ENCODE measurements around the gene NAA40.

Gene NAA40

GRCh38 chr11:63978551-63979239 is 39.9 kb downstream of the NAA40 start:
- TF ChIP-seq, protein P1, sequence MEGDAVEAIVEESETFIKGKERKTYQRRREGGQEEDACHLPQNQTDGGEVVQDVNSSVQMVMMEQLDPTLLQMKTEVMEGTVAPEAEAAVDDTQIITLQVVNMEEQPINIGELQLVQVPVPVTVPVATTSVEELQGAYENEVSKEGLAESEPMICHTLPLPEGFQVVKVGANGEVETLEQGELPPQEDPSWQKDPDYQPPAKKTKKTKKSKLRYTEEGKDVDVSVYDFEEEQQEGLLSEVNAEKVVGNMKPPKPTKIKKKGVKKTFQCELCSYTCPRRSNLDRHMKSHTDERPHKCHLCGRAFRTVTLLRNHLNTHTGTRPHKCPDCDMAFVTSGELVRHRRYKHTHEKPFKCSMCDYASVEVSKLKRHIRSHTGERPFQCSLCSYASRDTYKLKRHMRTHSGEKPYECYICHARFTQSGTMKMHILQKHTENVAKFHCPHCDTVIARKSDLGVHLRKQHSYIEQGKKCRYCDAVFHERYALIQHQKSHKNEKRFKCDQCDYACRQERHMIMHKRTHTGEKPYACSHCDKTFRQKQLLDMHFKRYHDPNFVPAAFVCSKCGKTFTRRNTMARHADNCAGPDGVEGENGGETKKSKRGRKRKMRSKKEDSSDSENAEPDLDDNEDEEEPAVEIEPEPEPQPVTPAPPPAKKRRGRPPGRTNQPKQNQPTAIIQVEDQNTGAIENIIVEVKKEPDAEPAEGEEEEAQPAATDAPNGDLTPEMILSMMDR (IDR thresholded peaks at IDR 0.05; ENCODE audit: insufficient read depth, missing control alignments): no peak
- no peak for FAIRE-seq
- DNase-seq (ENCODE audit: insufficient read length, low spot score): no peak

DNA sequence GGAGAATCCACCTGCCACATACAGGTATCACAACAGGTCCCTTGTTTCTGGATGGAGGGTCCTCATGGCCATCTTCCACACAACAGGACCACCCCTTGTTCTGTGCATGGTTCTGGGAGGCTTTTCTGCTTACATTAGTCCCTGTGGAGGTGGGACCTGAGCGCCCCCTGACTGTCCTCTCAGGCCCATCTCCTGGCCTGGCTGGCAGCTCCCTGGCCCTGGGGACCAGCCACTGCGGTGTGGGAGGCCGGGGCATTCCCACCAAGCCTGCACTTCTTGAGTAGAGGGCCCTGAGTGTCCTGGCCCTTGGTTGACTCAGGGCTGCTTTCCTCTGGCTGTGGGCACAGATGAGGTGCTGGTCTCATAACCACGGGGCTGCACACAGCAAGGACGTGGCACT is 40.6 kb downstream of the NAA40 start:
- no peak for DNase-seq (ENCODE audit: insufficient read length, low spot score)
- TF ChIP-seq, protein P1 (IDR thresholded peaks at IDR 0.05; ENCODE audit: insufficient read depth, missing control alignments): no peak
- FAIRE-seq: no peak

GRCh38 chr11:63985812-63986155 is 47.0 kb downstream of the NAA40 start:
- DNase-seq (ENCODE audit: insufficient read length, low spot score): no peak
- no peak for FAIRE-seq
- TF ChIP-seq, protein P1 (IDR thresholded peaks at IDR 0.05; ENCODE audit: insufficient read depth, missing control alignments): no peak

DNA sequence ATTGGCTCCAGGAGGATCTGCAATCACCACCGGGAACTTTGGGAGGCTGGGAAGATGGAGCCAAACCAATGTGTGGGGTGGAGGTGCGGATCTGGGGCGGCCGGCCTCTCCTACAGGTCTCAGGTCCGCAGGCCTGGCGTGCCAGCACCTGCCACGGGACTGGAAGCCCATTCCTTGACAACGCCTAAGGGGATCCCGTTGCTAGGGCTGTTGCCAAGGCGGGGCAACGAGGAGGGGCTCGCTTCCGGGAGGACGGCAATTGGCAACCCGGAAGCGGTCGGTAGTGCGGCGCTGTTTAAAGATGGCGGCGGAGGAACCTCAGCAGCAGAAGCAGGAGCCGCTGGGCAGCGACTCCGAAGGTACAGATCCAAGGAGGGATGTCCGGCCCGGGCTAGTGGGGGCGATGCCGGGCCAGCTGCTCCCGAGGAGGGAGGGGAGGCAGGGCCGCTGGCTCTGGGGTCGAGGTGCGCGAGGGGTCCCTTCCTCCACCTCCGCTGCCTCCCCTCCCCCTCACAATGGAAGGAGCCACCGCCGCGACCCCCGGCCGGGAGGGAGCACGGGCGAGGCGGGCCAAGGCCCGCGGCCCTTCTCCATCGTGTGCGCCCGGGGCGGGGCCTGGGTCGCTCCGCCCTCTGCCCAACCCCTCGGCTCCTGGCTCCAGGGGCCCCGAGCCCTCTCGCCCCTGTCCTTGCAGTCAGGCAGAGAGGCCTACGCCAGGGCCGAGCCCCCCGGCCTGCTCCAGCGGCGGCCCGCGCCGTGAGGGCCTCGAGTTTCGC is 47.5 kb downstream of the NAA40 start, which contains the start of gene OTUB1:
Gene OTUB1, plus strand, starts transcription at position 283 of the 776 bp plus-strand sequence. Its CDS starts 19 bp downstream, at position 302.
- TF ChIP-seq, protein P1 (IDR thresholded peaks at IDR 0.05; ENCODE audit: insufficient read depth, missing control alignments): no peak
- FAIRE-seq: no peak
- DNase-seq (ENCODE audit: insufficient read length, low spot score): peak; percentile 97

DNA sequence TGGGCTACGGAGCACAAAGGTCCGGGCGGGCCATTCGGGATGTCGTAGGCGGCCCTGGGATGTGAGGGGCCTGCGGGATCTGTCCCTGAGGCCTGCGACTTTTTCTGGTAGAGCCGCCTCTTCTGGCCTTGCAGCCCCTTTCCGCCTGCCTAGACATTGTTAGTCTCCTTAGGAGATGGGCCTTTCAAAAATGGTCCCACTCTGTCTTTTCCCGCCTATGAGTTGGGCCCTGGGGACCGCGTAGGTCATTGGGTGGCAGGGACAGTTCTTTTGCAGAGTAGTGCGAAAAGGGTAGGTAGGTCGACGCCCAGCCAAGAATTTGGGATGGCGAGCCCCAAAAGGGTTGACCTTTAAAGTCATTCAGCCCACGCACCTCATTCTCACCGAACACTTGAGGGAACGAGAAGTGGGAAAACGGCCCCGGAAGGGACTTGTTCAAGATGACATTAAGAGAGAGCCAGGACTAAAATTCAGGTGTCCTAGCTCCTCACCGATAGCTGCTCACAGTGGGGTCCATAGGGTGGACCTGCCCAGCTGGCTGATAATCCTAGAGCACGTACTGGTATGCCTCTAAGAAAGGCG is 48.2 kb downstream of the NAA40 start:
- TF ChIP-seq, protein P1 (IDR thresholded peaks at IDR 0.05; ENCODE audit: insufficient read depth, missing control alignments): no peak
- FAIRE-seq (no peak), DNase-seq (ENCODE audit: insufficient read length, low spot score) (no peak)

GRCh38 chr11:63991558-63991957 is 52.8 kb downstream of the NAA40 start:
- TF ChIP-seq, protein P1 (IDR thresholded peaks at IDR 0.05; ENCODE audit: insufficient read depth, missing control alignments): no peak
- DNase-seq (ENCODE audit: insufficient read length, low spot score) (no peak), FAIRE-seq (no peak)

Data from D721Med (cell line).